ENCODE data around the gene REX1BD.
A peak's percentile ranks its signal among the peaks of the same experiment; 100 is the strongest.
"Not testable (repeated sequence)": the region's sequence is repeated elsewhere in the genome, so short reads cannot be mapped to it uniquely, and the experiment has no call there.

REX1BD gene

GRCh38 chr19:18588611-18589379 lies at the start of gene REX1BD:
TSS of gene REX1BD (plus strand) at chr19:18588798. CDS start at chr19:18588802, 4 bp downstream.
- peak; percentile 72 for DNase-seq (ENCODE audit: low read depth)

GRCh38 chr19:18539372-18539771 lies 49.2 kb upstream of the REX1BD start:
- DNase-seq (ENCODE audit: low read depth), result no peak

- DNase-seq (ENCODE audit: low read depth), result not testable (repeated sequence)
These were observed 48.4 kb upstream of the REX1BD start for GRCh38 chr19:18540200-18540599.

- DNase-seq (ENCODE audit: low read depth), result no peak
These were observed 47.2 kb upstream of the REX1BD start for GRCh38 chr19:18541258-18541991.

- no peak for DNase-seq (ENCODE audit: low read depth)
These were observed 46.3 kb upstream of the REX1BD start for GRCh38 chr19:18541992-18542940.

GRCh38 chr19:18542941-18543813 lies 45.4 kb upstream of the REX1BD start, which contains the start of gene FKBP8:
TSS of gene FKBP8 (minus strand) at chr19:18543573. CDS start at chr19:18541970, 1,603 bp downstream.
- DNase-seq (ENCODE audit: low read depth), result peak; percentile 71

GRCh38 chr19:18543814-18544475 lies 44.7 kb upstream of the REX1BD start:
- no peak for DNase-seq (ENCODE audit: low read depth)

- DNase-seq (ENCODE audit: low read depth), result no peak
These were observed 37.0 kb upstream of the REX1BD start for GRCh38 chr19:18551631-18552030.

GRCh38 chr19:18557411-18558201 lies 31.0 kb upstream of the REX1BD start, which contains the start of gene KXD1:
TSS of gene KXD1 (plus strand) at chr19:18557870. CDS start at chr19:18562057, 4,187 bp downstream.
- peak; percentile 99 for DNase-seq (ENCODE audit: low read depth)

GRCh38 chr19:18558202-18558555 lies 30.4 kb upstream of the REX1BD start:
- no peak for DNase-seq (ENCODE audit: low read depth)

GRCh38 chr19:18558604-18559003 lies 30.0 kb upstream of the REX1BD start:
- DNase-seq (ENCODE audit: low read depth), result no peak

GRCh38 chr19:18559685-18560084 lies 28.9 kb upstream of the REX1BD start:
- DNase-seq (ENCODE audit: low read depth), result no peak

- no peak for DNase-seq (ENCODE audit: low read depth)
These were observed 26.5 kb upstream of the REX1BD start for GRCh38 chr19:18562086-18562485.

- DNase-seq (ENCODE audit: low read depth), result no peak
These were observed 21.6 kb upstream of the REX1BD start for GRCh38 chr19:18566953-18567352.

GRCh38 chr19:18568367-18568766 lies 20.2 kb upstream of the REX1BD start:
- no peak for DNase-seq (ENCODE audit: low read depth)

GRCh38 chr19:18571564-18572344 lies 16.8 kb upstream of the REX1BD start, which contains the start of gene UBA52:
TSS of gene UBA52 (plus strand) at chr19:18571857. CDS start at chr19:18573301, 1,444 bp downstream.
- DNase-seq (ENCODE audit: low read depth), result peak; percentile 91

GRCh38 chr19:18574691-18575291 lies 13.8 kb upstream of the REX1BD start:
- DNase-seq (ENCODE audit: low read depth), result no peak

- no peak for DNase-seq (ENCODE audit: low read depth)
These were observed 12.2 kb upstream of the REX1BD start for GRCh38 chr19:18576383-18576782.

All from fibroblast of the conjunctiva (primary cell).